ENCODE data around the gene NDOR1.
"Not testable (repeated sequence)": the region's sequence is repeated elsewhere in the genome, so short reads cannot be mapped to it uniquely, and the experiment has no call there.

- TF ChIP-seq, protein P1, sequence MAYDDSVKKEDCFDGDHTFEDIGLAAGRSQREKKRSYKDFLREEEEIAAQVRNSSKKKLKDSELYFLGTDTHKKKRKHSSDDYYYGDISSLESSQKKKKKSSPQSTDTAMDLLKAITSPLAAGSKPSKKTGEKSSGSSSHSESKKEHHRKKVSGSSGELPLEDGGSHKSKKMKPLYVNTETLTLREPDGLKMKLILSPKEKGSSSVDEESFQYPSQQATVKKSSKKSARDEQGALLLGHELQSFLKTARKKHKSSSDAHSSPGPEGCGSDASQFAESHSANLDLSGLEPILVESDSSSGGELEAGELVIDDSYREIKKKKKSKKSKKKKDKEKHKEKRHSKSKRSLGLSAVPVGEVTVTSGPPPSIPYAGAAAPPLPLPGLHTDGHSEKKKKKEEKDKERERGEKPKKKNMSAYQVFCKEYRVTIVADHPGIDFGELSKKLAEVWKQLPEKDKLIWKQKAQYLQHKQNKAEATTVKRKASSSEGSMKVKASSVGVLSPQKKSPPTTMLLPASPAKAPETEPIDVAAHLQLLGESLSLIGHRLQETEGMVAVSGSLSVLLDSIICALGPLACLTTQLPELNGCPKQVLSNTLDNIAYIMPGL (CRISPR knock-in tag; IDR thresholded peaks at IDR 0.05; ENCODE audit: borderline replicate concordance), result not testable (repeated sequence)
- not testable (repeated sequence) for TF ChIP-seq BHLHE40 (IDR thresholded peaks at IDR 0.05; ENCODE audit: low read depth, low read length); SMC3 (IDR thresholded peaks at IDR 0.05)
These were observed 37.7 kb downstream of the NDOR1 start for GRCh38 chr9:137243266-137243625.
